HEK293T (cell line): ENCODE data around the gene TXNL4A.

Experiments
- CTCF ChIA-PET: fragments of 350-600 bp; formaldehyde crosslinking; extraction: SDS; loops from one replicate; lab custom pipeline; 2021; ENCODE audit warnings: antibody characterized with exemption, inconsistent platforms; lab: Yijun Ruan, JAX
- POLR2A ChIA-PET: fragments of 350-600 bp; formaldehyde crosslinking; extraction: SDS; loops from one replicate; lab custom pipeline; 2020; ENCODE audit warnings: antibody characterized with exemption, inconsistent platforms; lab: Yijun Ruan, JAX
- DNase-seq: peaks from one replicate; pipeline ENCODE4 v3.0.0; 2012; ENCODE audit warnings: mixed read lengths; ENCODE audit errors: extremely low spot score
- ARNT ChIP-seq: fragments of 450-650 bp; IDR thresholded peaks from 2 replicates; pipeline ENCODE4 v1.6.1; 2017; ENCODE audit warnings: mild to moderate bottlenecking
- BHLHE40 ChIP-seq: fragments of 450-650 bp; IDR thresholded peaks from 2 replicates; pipeline ENCODE4 v1.6.1; 2016; ENCODE audit warnings: mild to moderate bottlenecking, moderate library complexity, borderline replicate concordance
- CTBP1 ChIP-seq: fragments of 450-650 bp; IDR thresholded peaks from 2 replicates; pipeline ENCODE4 v1.6.1; 2016; ENCODE audit warnings: borderline replicate concordance
- ELF4 ChIP-seq: fragments of 450-650 bp; IDR thresholded peaks from 2 replicates; pipeline ENCODE4 v1.6.1; 2017; ENCODE audit warnings: antibody characterized with exemption
- FOXA1 ChIP-seq: fragments of 450-650 bp; IDR thresholded peaks from 2 replicates; pipeline ENCODE4 v1.6.1; 2016; ENCODE audit warnings: mild to moderate bottlenecking
- FOXK2 ChIP-seq: fragments of 450-650 bp; IDR thresholded peaks from 2 replicates; pipeline ENCODE4 v1.6.1; 2016; ENCODE audit warnings: mild to moderate bottlenecking
- FOXM1 ChIP-seq: fragments of 450-650 bp; IDR thresholded peaks from 2 replicates; pipeline ENCODE4 v1.6.1; 2017; ENCODE audit warnings: mild to moderate bottlenecking, borderline replicate concordance
- HDGF ChIP-seq: fragments of 450-650 bp; IDR thresholded peaks from 2 replicates; pipeline ENCODE4 v1.6.1; 2017; ENCODE audit warnings: antibody characterized with exemption, borderline replicate concordance
- L3MBTL2 ChIP-seq: fragments of 450-650 bp; conservative IDR thresholded peaks from 2 replicates; pipeline ENCODE4 v1.6.1; 2016; ENCODE audit warnings: mild to moderate bottlenecking
- LEF1 ChIP-seq: fragments of 450-650 bp; IDR thresholded peaks from 2 replicates; pipeline ENCODE4 v1.6.1; 2017; ENCODE audit warnings: mild to moderate bottlenecking, borderline replicate concordance
- NFRKB ChIP-seq: fragments of 450-650 bp; IDR thresholded peaks from 2 replicates; pipeline ENCODE4 v1.6.1; 2016; ENCODE audit warnings: mild to moderate bottlenecking, moderate library complexity
- SP1 ChIP-seq: fragments of 450-650 bp; IDR thresholded peaks from 2 replicates; pipeline ENCODE4 v1.6.1; 2017
- SUZ12 ChIP-seq: fragments of 450-650 bp; IDR thresholded peaks from 2 replicates; pipeline ENCODE4 v1.6.1; 2016; ENCODE audit warnings: mild to moderate bottlenecking
- TARDBP ChIP-seq: fragments of 450-650 bp; IDR thresholded peaks from 2 replicates; pipeline ENCODE4 v1.6.1; 2016
- ZNF384 ChIP-seq: fragments of 450-650 bp; IDR thresholded peaks from 2 replicates; pipeline ENCODE4 v1.6.1; 2016
- TF ChIP-seq, protein P1 (sequence below): fragments of 450-650 bp; IDR thresholded peaks from 2 replicates; pipeline ENCODE4 v1.6.1; 2016

TXNL4A gene

DNA sequence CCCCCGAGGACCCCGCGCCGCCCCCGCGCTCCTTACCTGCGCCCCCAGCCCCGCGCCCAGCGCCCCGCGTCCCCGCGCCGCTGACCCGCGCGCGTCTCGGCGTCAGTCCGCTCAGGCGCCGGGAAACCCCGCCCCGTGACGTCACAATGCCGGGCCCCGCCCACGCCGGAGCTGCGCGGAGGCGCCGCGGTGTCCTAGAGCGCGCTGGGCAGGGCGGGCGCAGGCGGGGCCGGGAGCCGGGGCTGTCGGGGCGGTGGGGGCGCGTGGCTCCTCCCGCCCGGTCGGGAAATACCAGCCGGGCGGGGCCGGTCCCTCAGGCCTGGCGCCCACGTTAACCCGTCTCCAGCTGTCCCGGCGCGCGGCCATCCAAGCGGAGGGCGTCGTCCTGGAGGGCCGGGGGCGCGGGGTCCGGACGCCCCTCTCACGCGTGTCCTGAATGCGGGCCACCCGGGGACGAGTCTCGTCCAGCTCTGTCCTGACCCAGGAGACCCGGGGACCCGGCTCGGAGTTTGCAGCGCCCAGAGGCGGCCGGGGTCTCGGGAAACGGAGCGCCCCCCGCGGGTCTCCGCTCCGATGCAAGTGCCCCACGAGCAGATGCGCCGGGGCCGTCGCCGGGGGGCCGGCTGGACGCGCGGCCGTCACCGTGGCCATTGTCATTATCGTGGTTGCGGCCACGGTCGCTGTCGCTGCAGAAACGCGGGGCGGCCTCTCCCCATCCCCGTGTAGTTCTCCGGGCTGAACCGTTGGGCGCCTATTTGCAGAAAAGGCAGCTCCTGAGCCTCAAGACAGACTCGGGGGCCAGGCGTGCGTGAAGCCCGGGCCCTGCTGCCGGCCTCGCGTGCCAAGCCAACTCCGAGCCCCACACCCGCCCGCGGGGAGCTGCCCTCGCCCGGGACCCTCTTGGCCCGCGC lies 36.6 kb downstream of the TXNL4A start, which contains the start of gene SLC66A2:
Gene SLC66A2 (minus strand): TSS at position 109 of the 911 bp plus-strand sequence. CDS start 727 bp downstream, outside the sequence.
- ChIA-PET POLR2A (interaction anchor here (0.6 to 1.7 kb wide), 3 partner anchors 10 to 75 kb away, joined by 3 to 6 read pairs (median 3); partner anchors contain the start of gene HSBP1L1), CTCF (no interaction called here)
- DNase-seq: peak; percentile 91
- peak; percentile 47 for TF ChIP-seq L3MBTL2
- no peak for TF ChIP-seq ARNT
- TF ChIP-seq, protein P1, sequence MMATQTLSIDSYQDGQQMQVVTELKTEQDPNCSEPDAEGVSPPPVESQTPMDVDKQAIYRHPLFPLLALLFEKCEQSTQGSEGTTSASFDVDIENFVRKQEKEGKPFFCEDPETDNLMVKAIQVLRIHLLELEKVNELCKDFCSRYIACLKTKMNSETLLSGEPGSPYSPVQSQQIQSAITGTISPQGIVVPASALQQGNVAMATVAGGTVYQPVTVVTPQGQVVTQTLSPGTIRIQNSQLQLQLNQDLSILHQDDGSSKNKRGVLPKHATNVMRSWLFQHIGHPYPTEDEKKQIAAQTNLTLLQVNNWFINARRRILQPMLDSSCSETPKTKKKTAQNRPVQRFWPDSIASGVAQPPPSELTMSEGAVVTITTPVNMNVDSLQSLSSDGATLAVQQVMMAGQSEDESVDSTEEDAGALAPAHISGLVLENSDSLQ: no peak
- TF ChIP-seq NFRKB: no peak
- TF ChIP-seq FOXM1: no peak
- TF ChIP-seq FOXK2: no peak

DNA sequence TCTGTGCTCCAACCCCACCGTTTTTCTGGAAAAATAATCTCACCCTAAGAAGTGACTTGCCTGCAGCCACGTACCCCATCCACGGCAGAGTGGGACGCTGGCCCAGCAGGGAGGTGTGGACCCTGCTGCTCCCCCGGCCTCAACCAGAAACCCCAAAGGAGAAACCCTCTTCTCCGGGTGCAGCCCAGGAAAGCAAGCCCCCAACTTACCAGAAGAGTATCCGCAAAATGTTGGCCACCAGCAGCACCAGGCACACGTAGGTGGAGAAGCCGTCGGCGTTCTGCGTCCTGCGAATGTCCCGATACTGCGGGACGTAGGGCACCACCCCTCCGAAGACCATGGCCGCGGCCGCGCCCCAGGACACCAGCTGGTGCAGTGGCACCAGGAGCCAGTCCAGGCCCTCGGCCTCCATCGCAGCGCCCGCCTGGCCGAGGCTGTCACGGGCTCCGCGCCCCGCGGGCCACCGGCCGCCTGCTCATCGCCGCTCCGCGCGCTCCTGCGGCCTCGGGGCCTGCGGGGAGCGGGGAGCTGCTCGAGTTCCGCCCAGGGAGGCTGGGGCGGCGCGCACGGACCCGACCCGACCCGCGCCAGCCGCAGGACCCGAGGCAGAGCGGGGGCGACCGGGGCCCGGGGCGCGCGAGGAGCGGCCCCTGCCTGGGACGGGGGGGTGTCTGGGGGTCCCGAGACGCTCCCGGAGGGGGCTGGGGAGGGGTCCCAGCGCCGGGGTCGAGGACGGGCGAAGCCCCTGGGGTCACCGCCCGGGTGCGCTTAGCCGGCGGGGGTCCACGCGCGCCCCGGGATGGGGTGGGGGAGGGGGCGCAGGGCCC lies 37.6 kb downstream of the TXNL4A start:
- DNase-seq: peak; percentile 22
- ChIA-PET POLR2A (interaction anchor here (1.0 to 1.7 kb wide), 2 partner anchors 8 to 15 kb away, joined by 3 to 6 read pairs; partner anchors contain the start of gene HSBP1L1), CTCF (no interaction called here)
- TF ChIP-seq LEF1 (no peak), HDGF (no peak), FOXA1 (no peak), FOXM1 (no peak), SP1 (no peak), FOXK2 (no peak), ARNT (no peak)

DNA sequence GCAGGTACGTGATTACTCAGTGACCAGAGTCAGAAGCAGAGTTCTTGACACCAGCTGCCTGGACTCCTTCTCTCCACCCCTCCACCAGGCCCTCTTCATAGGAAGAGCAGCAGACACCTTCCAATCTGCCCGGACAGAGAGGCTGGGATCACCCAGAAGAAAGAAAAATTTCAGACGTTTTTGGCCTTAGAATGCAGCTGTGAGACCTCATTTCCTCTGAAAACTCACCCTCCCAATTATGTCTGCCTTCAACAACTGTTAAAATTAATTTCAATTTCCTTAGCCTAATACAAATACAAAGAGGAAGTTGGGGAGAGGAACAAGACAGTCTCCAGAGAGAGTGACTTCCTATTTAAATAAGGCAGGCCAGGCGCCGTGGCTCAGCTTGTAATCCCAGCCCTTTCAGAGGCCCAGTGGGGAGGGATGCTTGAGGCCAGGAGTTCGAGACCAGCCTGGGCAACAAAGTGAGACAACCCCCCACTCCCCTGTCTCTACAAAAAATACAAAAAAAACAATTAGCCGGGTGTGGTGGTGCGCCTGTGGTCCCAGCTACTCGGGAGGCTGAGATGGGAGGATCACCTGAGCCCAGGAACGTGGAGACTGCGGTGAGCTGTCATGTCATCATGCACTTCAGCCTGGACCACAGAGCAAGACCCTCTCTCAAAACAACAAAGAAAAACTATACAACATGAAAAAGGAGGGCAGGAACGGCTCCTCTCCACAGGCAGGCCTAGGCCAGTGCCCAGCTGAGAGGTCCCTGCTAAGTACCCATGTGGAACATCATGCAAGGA lies 38.5 kb downstream of the TXNL4A start:
- ChIA-PET CTCF (no interaction called here), POLR2A (interaction anchor here (1.0 to 1.1 kb wide), 2 partner anchors 8 to 39 kb away, joined by 3 read pairs; no protein-coding TSS in a partner anchor)
- TF ChIP-seq ZNF384 (no peak), FOXK2 (no peak), LEF1 (no peak), FOXM1 (no peak)
- TF ChIP-seq, protein P1: no peak
- DNase-seq: no peak

DNA sequence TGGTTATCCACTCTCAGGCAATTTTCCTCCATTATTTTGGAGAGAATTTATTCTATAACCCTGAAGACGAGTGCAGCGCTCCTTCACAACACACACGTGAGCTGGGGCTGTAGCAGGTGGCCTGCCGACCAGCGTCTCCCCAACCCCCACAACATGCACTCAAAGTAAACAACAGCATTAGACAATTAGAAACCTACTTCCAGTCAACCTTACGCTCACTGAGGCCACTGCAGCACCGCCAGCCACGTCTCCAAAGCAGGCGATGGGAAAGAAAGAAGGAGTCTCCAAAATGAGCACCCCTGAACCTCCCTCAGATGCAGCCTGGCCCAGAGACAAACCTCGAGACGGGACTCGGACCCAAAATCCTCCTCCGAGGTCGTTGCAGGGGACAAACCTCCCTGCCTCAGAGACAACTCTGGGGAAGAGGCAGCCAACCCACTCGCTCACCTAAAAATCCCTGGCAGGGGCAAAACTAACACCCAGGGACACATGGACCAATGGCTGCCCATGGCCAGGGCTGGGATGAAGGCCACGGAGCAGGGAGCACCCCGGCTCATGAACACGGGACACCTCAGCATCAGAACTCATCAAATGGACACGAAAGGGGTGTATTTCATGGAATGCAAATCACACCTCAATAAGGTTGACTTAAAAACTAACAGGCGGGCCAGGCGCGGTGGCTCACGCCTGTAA lies 39.5 kb downstream of the TXNL4A start:
- no peak for TF ChIP-seq TARDBP
- no peak for TF ChIP-seq ELF4
- no peak for TF ChIP-seq L3MBTL2
- TF ChIP-seq FOXA1: no peak
- TF ChIP-seq FOXM1: no peak
- no peak for TF ChIP-seq FOXK2
- no peak for TF ChIP-seq CTBP1
- TF ChIP-seq LEF1: no peak
- no peak for TF ChIP-seq SUZ12
- TF ChIP-seq SP1: no peak
- TF ChIP-seq BHLHE40: no peak
- TF ChIP-seq ARNT: no peak
- no peak for TF ChIP-seq ZNF384
- no peak for TF ChIP-seq NFRKB
- TF ChIP-seq HDGF: no peak
- TF ChIP-seq, protein P1: no peak
- ChIA-PET POLR2A (interaction anchor here (1.1 kb wide), 1 partner anchor 40 kb away, joined by 3 read pairs; no protein-coding TSS in a partner anchor), CTCF (no interaction called here)
- no peak for DNase-seq
